OCI-LY7 (cell line): ENCODE measurements around the gene FAM111A. TPM values are rescaled to one million over a fixed set of nuclear protein-coding genes. Genes with fewer than 3 reads are reported as not detected.

ENCODE experiments used
- BruUV-seq: library from RNA; stranded (reverse); fragments of 400-500 nt; replicated peaks from 2 replicates; lab custom pipeline; 2021; lab: Mats Ljungman, UMichigan
- CTCF ChIA-PET: fragments of 300-600 bp; sonication (Branson Sonifier 250); formaldehyde crosslinking; loops from one replicate; lab custom pipeline; 2022; ENCODE audit warnings: antibody characterized with exemption; ENCODE audit not compliant: unreplicated experiment; lab: Charles Lee
- POLR2A ChIA-PET: fragments of 300-600 bp; sonication (Branson Sonifier 250); formaldehyde crosslinking; loops from one replicate; lab custom pipeline; 2022; ENCODE audit warnings: antibody characterized with exemption; lab: Charles Lee
- DNase-seq: peaks from one replicate; pipeline ENCODE4 v3.0.0-alpha.2; 2015; ENCODE audit warnings: low spot score
- H2AFZ ChIP-seq: fragments of 200-600 bp; sonication (generic), shearing (Covaris generic); 2 replicates; pipeline ENCODE4 v1.6.1; 2014; ENCODE audit warnings: mild to moderate bottlenecking, antibody characterized with exemption, low read length, moderate library complexity
- H3K27ac ChIP-seq: fragments of 200-600 bp; sonication (generic); 2 replicates; pipeline ENCODE4 v1.5.1; 2014; ENCODE audit warnings: mixed run types, low read depth, mild to moderate bottlenecking, moderate library complexity, low read length, inconsistent platforms; ENCODE audit not compliant: poor library complexity, severe bottlenecking
- H3K36me3 ChIP-seq: fragments of 200-600 bp; sonication (generic); 2 replicates; pipeline ENCODE4 v1.6.1; 2014; ENCODE audit warnings: mild to moderate bottlenecking, antibody characterized with exemption, low read length, moderate library complexity, mixed read lengths; ENCODE audit not compliant: insufficient read depth
- H3K4me1 ChIP-seq: fragments of 200-600 bp; sonication (generic); 2 replicates; pipeline ENCODE4 v1.5.1; 2014; ENCODE audit warnings: mild to moderate bottlenecking, low read length; ENCODE audit not compliant: insufficient read depth, poor library complexity, severe bottlenecking
- H3K4me2 ChIP-seq: fragments of 200-600 bp; sonication (generic); 2 replicates; pipeline ENCODE4 v1.6.1; 2014; ENCODE audit warnings: mild to moderate bottlenecking, low read length
- H3K4me3 ChIP-seq: fragments of 200-600 bp; sonication (generic); 2 replicates; pipeline ENCODE4 v1.5.1; 2014; ENCODE audit warnings: mild to moderate bottlenecking, low read depth, low read length; ENCODE audit not compliant: poor library complexity, severe bottlenecking
- H3K79me2 ChIP-seq: fragments of 200-600 bp; sonication (generic); 2 replicates; pipeline ENCODE4 v1.6.1; 2016; ENCODE audit warnings: low read depth, mild to moderate bottlenecking, low read length, moderate library complexity, mixed read lengths; ENCODE audit not compliant: insufficient read depth
- H3K9me2 ChIP-seq: fragments of 200-600 bp; sonication (generic); 2 replicates; pipeline ENCODE4 v1.6.1; 2016; ENCODE audit warnings: mild to moderate bottlenecking, low read length, mixed read lengths; ENCODE audit not compliant: insufficient read depth
- H3K9me3 ChIP-seq: fragments of 200-600 bp; sonication (generic); 2 replicates; pipeline ENCODE4 v1.6.1; 2014; ENCODE audit warnings: mild to moderate bottlenecking, mixed run types, low read length, mixed read lengths
- H4K20me1 ChIP-seq: fragments of 200-600 bp; sonication (generic); 2 replicates; pipeline ENCODE4 v1.6.1; 2014; ENCODE audit warnings: mild to moderate bottlenecking, antibody characterized with exemption, low read length, moderate library complexity, mixed read lengths; ENCODE audit not compliant: insufficient read depth
- CTCF ChIP-seq: fragments of 200-600 bp; sonication (generic); conservative IDR thresholded peaks from 2 replicates; pipeline ENCODE4 v1.5.1; 2014; ENCODE audit warnings: mild to moderate bottlenecking, antibody characterized with exemption, low read length, moderate library complexity, mixed read lengths
- EZH2phosphoT487 ChIP-seq: fragments of 200-600 bp; sonication (generic); IDR thresholded peaks from 2 replicates; pipeline ENCODE4 v1.6.1; 2018; ENCODE audit warnings: low read depth, borderline replicate concordance, mild to moderate bottlenecking, mixed run types, antibody characterized with exemption, low read length, moderate library complexity, mixed read lengths
- intact Hi-C: fragments of 100-400 bp; cut with micrococcal nuclease; formaldehyde crosslinking; loops from one replicate; pipeline ENCODE4 v1.10.0; 2022; ENCODE audit not compliant: unreplicated experiment
- total RNA-seq, 2 experiments: library from RNA; depleted of rRNA in 1 of 2; stranded (reverse); fragments of >200 nt in 1 of 2; shearing (Covaris generic) in 1 of 2; gene quantifications; 2 replicates each; pipeline ENCODE4 v1.2.3, GENCODE V29; 2014 to 2022

Gene FAM111A
- total RNA-seq, 2 experiments from 2014 or later: 83.9 to 93.7 TPM

GRCh38 chr11:59188954-59189353 lies 46.3 kb downstream of the FAM111A start:
- no TSS peak for BruUV-seq

GRCh38 chr11:59189986-59190385 lies 47.3 kb downstream of the FAM111A start:
- POLR2A ChIA-PET: interaction anchor here (0.9 kb wide), 1 partner anchor 9 kb away, joined by 3 read pairs; no protein-coding TSS in a partner anchor

More at GRCh38 chr11:59188954-59189353, 46.3 kb downstream of the FAM111A start:
- no peak for DNase-seq
- no peaks in the 10 kb centered on the region for H3K36me3 ChIP-seq
- intact Hi-C loops: no loop called here
- no peaks in the 10 kb centered on the region for H3K9me3 ChIP-seq
- TF ChIP-seq CTCF (no peak), EZH2phosphoT487 (no peak)
- no peak overlapping the region for H2AFZ ChIP-seq
- no peaks in the 10 kb centered on the region for H3K9me2 ChIP-seq
- ChIA-PET CTCF (no interaction called here), POLR2A (no interaction called here)
- peaks cover 13% of the 10 kb centered on the region for H3K4me1 ChIP-seq
- no peak overlapping the region for H3K4me2 ChIP-seq
- no peak overlapping the region for H3K27ac ChIP-seq
- no peak overlapping the region for H3K4me3 ChIP-seq
- H3K79me2 ChIP-seq: no peaks in the 10 kb centered on the region
- H4K20me1 ChIP-seq: no peaks in the 10 kb centered on the region

More at GRCh38 chr11:59189986-59190385, 47.3 kb downstream of the FAM111A start:
- no peak overlapping the region for H2AFZ ChIP-seq
- no peak overlapping the region for H3K27ac ChIP-seq
- H3K4me2 ChIP-seq: no peak overlapping the region
- no peaks in the 10 kb centered on the region for H3K36me3 ChIP-seq
- no peaks in the 10 kb centered on the region for H3K79me2 ChIP-seq
- H3K4me3 ChIP-seq: no peak overlapping the region
- TF ChIP-seq CTCF (no peak), EZH2phosphoT487 (no peak)
- BruUV-seq: no TSS peak
- DNase-seq: no peak
- CTCF ChIA-PET: no interaction called here
- no peaks in the 10 kb centered on the region for H3K9me2 ChIP-seq
- intact Hi-C loops: no loop called here
- peaks cover 4% of the 10 kb centered on the region for H3K4me1 ChIP-seq
- H3K9me3 ChIP-seq: no peaks in the 10 kb centered on the region
- H4K20me1 ChIP-seq: no peaks in the 10 kb centered on the region
